Chondrocyte (in vitro differentiated cells): Measurements from ENCODE around the gene UNC5B. TPM values are rescaled to one million over a fixed set of nuclear protein-coding genes. Genes with fewer than 3 reads are reported as not detected.

ENCODE experiments used
- DNase-seq: peaks from one replicate; pipeline ENCODE4 v3.0.0; 2021; ENCODE audit warnings: mixed read lengths, low spot score
- H3K27ac Mint-ChIP-seq: one replicate; pipeline ENCODE4 v1.8.0; 2021; ENCODE audit warnings: mild to moderate bottlenecking, moderate library complexity, mixed read lengths; ENCODE audit not compliant: unreplicated experiment
- H3K27me3 Mint-ChIP-seq: 2 replicates; pipeline ENCODE4 v1.8.0; 2021; ENCODE audit warnings: low read depth, mixed read lengths
- H3K36me3 Mint-ChIP-seq: 2 replicates; pipeline ENCODE4 v1.8.0; 2021; ENCODE audit warnings: low read depth, mixed read lengths
- H3K4me1 Mint-ChIP-seq: 2 replicates; pipeline ENCODE4 v1.8.0; 2021; ENCODE audit warnings: low read depth, mild to moderate bottlenecking, mixed read lengths
- H3K4me3 Mint-ChIP-seq: one replicate; pipeline ENCODE4 v1.8.0; 2021; ENCODE audit warnings: mild to moderate bottlenecking, moderate library complexity, mixed read lengths; ENCODE audit not compliant: unreplicated experiment
- H3K9me3 Mint-ChIP-seq: 2 replicates; pipeline ENCODE4 v1.8.0; 2021; ENCODE audit warnings: low read depth, mixed read lengths
- CTCF ChIP-seq: fragments of 200-600 bp; sonication (generic); IDR thresholded peaks from 2 replicates; pipeline ENCODE4 v1.5.0; 2021; ENCODE audit warnings: antibody characterized with exemption, mild to moderate bottlenecking, moderate library complexity
- total RNA-seq: library from RNA; stranded (reverse); gene quantifications from 3 replicates; pipeline ENCODE4 v1.2.1, GENCODE V29; 2021

Gene UNC5B
- total RNA-seq, 1 donor from 2014 or later, result 57.9 TPM

- Mint-ChIP-seq H3K4me1 (peaks cover 72% of the 10 kb centered on the region), H3K36me3 (no peaks in the 10 kb centered on the region), H3K27ac (peak overlapping the region; percentile 88), H3K9me3 (no peaks in the 10 kb centered on the region), H3K4me3 (peak overlapping the region; percentile 60), H3K27me3 (no peaks in the 10 kb centered on the region)
- DNase-seq, result peak; percentile 95
- TF ChIP-seq CTCF, result no peak
These were observed 32.4 kb downstream of the UNC5B start for GRCh38 chr10:71244431-71245419.

GRCh38 chr10:71245420-71246325 is 33.3 kb downstream of the UNC5B start:
- H3K4me3 Mint-ChIP-seq, result no peak overlapping the region
- peak; percentile 72 for DNase-seq
- H3K27me3 Mint-ChIP-seq, result no peaks in the 10 kb centered on the region
- peaks cover 67% of the 10 kb centered on the region for H3K4me1 Mint-ChIP-seq
- H3K36me3 Mint-ChIP-seq, result no peaks in the 10 kb centered on the region
- peak overlapping the region; percentile 88 for H3K27ac Mint-ChIP-seq
- no peak for TF ChIP-seq CTCF
- no peaks in the 10 kb centered on the region for H3K9me3 Mint-ChIP-seq

GRCh38 chr10:71246591-71247413 is 34.4 kb downstream of the UNC5B start:
- no peak overlapping the region for H3K27ac Mint-ChIP-seq
- H3K4me1 Mint-ChIP-seq, result peaks cover 55% of the 10 kb centered on the region
- H3K36me3 Mint-ChIP-seq, result no peaks in the 10 kb centered on the region
- TF ChIP-seq CTCF, result no peak
- no peak overlapping the region for H3K4me3 Mint-ChIP-seq
- H3K27me3 Mint-ChIP-seq, result no peaks in the 10 kb centered on the region
- no peaks in the 10 kb centered on the region for H3K9me3 Mint-ChIP-seq
- DNase-seq, result peak; percentile 77

- H3K27ac Mint-ChIP-seq, result no peak overlapping the region
- no peaks in the 10 kb centered on the region for H3K27me3 Mint-ChIP-seq
- H3K4me3 Mint-ChIP-seq, result no peak overlapping the region
- H3K9me3 Mint-ChIP-seq, result no peaks in the 10 kb centered on the region
- H3K4me1 Mint-ChIP-seq, result peaks cover 53% of the 10 kb centered on the region
- no peaks in the 10 kb centered on the region for H3K36me3 Mint-ChIP-seq
- DNase-seq, result peak; percentile 81
- no peak for TF ChIP-seq CTCF
These were observed 35.0 kb downstream of the UNC5B start for GRCh38 chr10:71247414-71247705.
